Keratinocyte (primary cell): ENCODE data around the gene IRAK2. TPM values are rescaled to one million over a fixed set of nuclear protein-coding genes. Genes with fewer than 3 reads are reported as not detected.

Experiments used
- DNase-seq: peaks from one replicate; pipeline ENCODE4 v3.0.0-alpha.2; 2011; ENCODE audit warnings: low read depth, missing footprints, low spot score
- FAIRE-seq: peaks from 2 replicates; lab custom pipeline; 2011; peaks lifted over from hg19 to GRCh38; lab: Jason Lieb, UNC
- H2AFZ ChIP-seq: 2 replicates; pipeline ENCODE4 v1.6.0; 2012; ENCODE audit warnings: low read length, control low read depth, inconsistent platforms; ENCODE audit not compliant: control insufficient read depth
- H3K27ac ChIP-seq: 2 replicates; pipeline ENCODE4 v1.5.1; 2011; ENCODE audit warnings: low read length; ENCODE audit not compliant: control insufficient read depth, insufficient read depth
- H3K27me3 ChIP-seq: 3 replicates; pipeline ENCODE4 v1.6.0; 2011; ENCODE audit warnings: low read length; ENCODE audit not compliant: control insufficient read depth, insufficient read depth; ENCODE audit errors: extremely low read depth
- H3K36me3 ChIP-seq, 2 experiments: 2 replicates in 1 of 2; 3 replicates in 1 of 2; pipeline ENCODE4 v1.5.1; 2011; ENCODE audit warnings: low read length in 2 of 2, mild to moderate bottlenecking in 1 of 2; ENCODE audit not compliant: control insufficient read depth in 2 of 2, insufficient read depth in 2 of 2; ENCODE audit errors: extremely low read depth in 1 of 2
- H3K4me1 ChIP-seq: 3 replicates; pipeline ENCODE4 v1.5.1; 2011; ENCODE audit warnings: low read length; ENCODE audit not compliant: control insufficient read depth, insufficient read depth; ENCODE audit errors: extremely low read depth
- H3K4me2 ChIP-seq: 3 replicates; pipeline ENCODE4 v1.6.0; 2011; ENCODE audit warnings: low read depth, low read length; ENCODE audit not compliant: control insufficient read depth, insufficient read depth; ENCODE audit errors: extremely low read depth
- H3K4me3 ChIP-seq, 3 experiments: fragments of 200-600 bp in 1 of 3; sonication (generic) in 1 of 3; 2 replicates in 2 of 3; 3 replicates in 1 of 3; pipeline ENCODE4 v1.5.1; 2011 to 2016; ENCODE audit warnings: low read length in 3 of 3, mild to moderate bottlenecking in 3 of 3, control low read depth in 2 of 3, inconsistent platforms in 1 of 3, low read depth in 1 of 3, mixed read lengths in 1 of 3, mixed run types in 1 of 3, moderate library complexity in 1 of 3; ENCODE audit not compliant: control insufficient read depth in 2 of 3, insufficient read depth in 2 of 3; ENCODE audit errors: extremely low read depth in 1 of 3
- H3K79me2 ChIP-seq: 2 replicates; pipeline ENCODE4 v1.6.0; 2012; ENCODE audit warnings: low read length; ENCODE audit not compliant: control insufficient read depth, insufficient read depth
- H3K9ac ChIP-seq: 3 replicates; pipeline ENCODE4 v1.6.0; 2011; ENCODE audit warnings: low read length; ENCODE audit not compliant: control insufficient read depth, insufficient read depth; ENCODE audit errors: extremely low read depth
- H3K9me1 ChIP-seq: 3 replicates; pipeline ENCODE4 v1.6.0; 2011; ENCODE audit warnings: low read length; ENCODE audit not compliant: control insufficient read depth, insufficient read depth; ENCODE audit errors: extremely low read depth
- H3K9me3 ChIP-seq: 2 replicates; pipeline ENCODE4 v1.5.1; 2012; ENCODE audit warnings: low read depth, low read length; ENCODE audit not compliant: control insufficient read depth
- H4K20me1 ChIP-seq: 3 replicates; pipeline ENCODE4 v1.6.0; 2011; ENCODE audit warnings: low read length; ENCODE audit not compliant: control insufficient read depth, insufficient read depth; ENCODE audit errors: extremely low read depth
- CTCF ChIP-seq, 3 experiments: IDR thresholded peaks in 1 of 3; conservative IDR thresholded peaks in 1 of 3; optimal IDR thresholded peaks in 1 of 3; 2 replicates in 2 of 3; 3 replicates in 1 of 3; pipeline versions ENCODE3 to v1.5.1; 2011; ENCODE audit warnings: low read length in 3 of 3, mild to moderate bottlenecking in 3 of 3, moderate library complexity in 2 of 3, control low read depth in 1 of 3, inconsistent platforms in 1 of 3; ENCODE audit not compliant: insufficient read depth in 2 of 3; ENCODE audit errors: extremely low read depth in 1 of 3
- EZH2 ChIP-seq: IDR thresholded peaks from one replicate; pipeline ENCODE4 v1.6.1; 2012; ENCODE audit warnings: inconsistent platforms, mild to moderate bottlenecking, low read length, moderate library complexity
- dilution Hi-C: fragments of 300-500 bp; cut with MboI; formaldehyde crosslinking; loops from one replicate; pipeline ENCODE4 v1.7.0; 2020; ENCODE audit warnings: low sequenced_read_pairs; ENCODE audit not compliant: extremely low pct_ligation_motif_present
- polyA plus RNA-seq, 5 experiments: library from polyadenylated mRNA; depleted of rRNA in 3 of 5; stranded (reverse) in 3 of 5; stranded (forward) in 1 of 5; unstranded in 1 of 5; fragments of >200 nt; gene quantifications; 1 replicate in 1 of 5; 2 replicates in 3 of 5; 3 replicates in 1 of 5; pipeline versions ENCODE4 v1.2.1 to v1.2.3, GENCODE V29; 2011 to 2012; ENCODE audit warnings: missing spikeins in 2 of 5, low read depth in 1 of 5, low replicate concordance in 1 of 5

IRAK2 gene
- polyA plus RNA-seq, 1 donor (not counting 4 experiments of a cell fraction or from before 2014, with no cell fraction given) = 3.5 TPM

GRCh38 chr3:10260211-10260701 lies 95.5 kb downstream of the IRAK2 start:
- Histone ChIP-seq H3K27me3 (no peaks in the 10 kb centered on the region), H3K9me3 (no peaks in the 10 kb centered on the region), H3K79me2 (peaks cover 38% of the 10 kb centered on the region), H3K9me1 (no peaks in the 10 kb centered on the region), H3K4me2 (no peak overlapping the region), H3K4me3 (no peak overlapping the region), H3K4me1 (no peaks in the 10 kb centered on the region), H2AFZ (no peak overlapping the region), H4K20me1 (no peaks in the 10 kb centered on the region), H3K36me3 (peaks cover 16 to 17% of the 10 kb centered on the region in 2 experiments), H3K9ac (no peak overlapping the region), H3K27ac (no peak overlapping the region)
- no peak for FAIRE-seq
- no peak for DNase-seq
- dilution Hi-C loops = no loop called here
- TF ChIP-seq CTCF (optimal IDR thresholded peaks at IDR 0.05 in 1 of 3, IDR thresholded peaks at IDR 0.05 in 1 of 3, conservative IDR thresholded peaks at IDR 0.05 in 1 of 3; ENCODE audit: extremely low read depth in 1 of 3, insufficient read depth in 2 of 3, low read length in 3 of 3) (no peak), EZH2 (no peak)

GRCh38 chr3:10262027-10262426 lies 97.3 kb downstream of the IRAK2 start:
- no peaks in the 10 kb centered on the region for H3K9me1 ChIP-seq
- no peaks in the 10 kb centered on the region for H3K27me3 ChIP-seq
- peaks cover 37% of the 10 kb centered on the region for H3K79me2 ChIP-seq
- H3K4me2 ChIP-seq = no peak overlapping the region
- DNase-seq = no peak
- dilution Hi-C loops = no loop called here
- no peaks in the 10 kb centered on the region for H3K4me1 ChIP-seq
- H3K4me3 ChIP-seq = no peak overlapping the region
- H3K9me3 ChIP-seq = no peaks in the 10 kb centered on the region
- no peak for FAIRE-seq
- no peak overlapping the region for H3K27ac ChIP-seq
- H4K20me1 ChIP-seq = no peaks in the 10 kb centered on the region
- peaks cover 9 to 15% of the 10 kb centered on the region in 2 experiments for H3K36me3 ChIP-seq
- TF ChIP-seq EZH2 (no peak), CTCF (optimal IDR thresholded peaks at IDR 0.05 in 1 of 3, IDR thresholded peaks at IDR 0.05 in 1 of 3, conservative IDR thresholded peaks at IDR 0.05 in 1 of 3; ENCODE audit: extremely low read depth in 1 of 3, insufficient read depth in 2 of 3, low read length in 3 of 3) (no peak)
- no peak overlapping the region for H3K9ac ChIP-seq
- no peak overlapping the region for H2AFZ ChIP-seq
